GM21528 (cell line): Measurements from ENCODE around the gene DUS1L.

Experiments
- ATAC-seq: cut with Tn5 transposase; IDR thresholded peaks from one replicate; pipeline ENCODE4 v1.9.1; 2021; ENCODE audit warnings: mild to moderate bottlenecking, moderate library complexity; ENCODE audit not compliant: unreplicated experiment, low FRiP score

Gene DUS1L

DNA sequence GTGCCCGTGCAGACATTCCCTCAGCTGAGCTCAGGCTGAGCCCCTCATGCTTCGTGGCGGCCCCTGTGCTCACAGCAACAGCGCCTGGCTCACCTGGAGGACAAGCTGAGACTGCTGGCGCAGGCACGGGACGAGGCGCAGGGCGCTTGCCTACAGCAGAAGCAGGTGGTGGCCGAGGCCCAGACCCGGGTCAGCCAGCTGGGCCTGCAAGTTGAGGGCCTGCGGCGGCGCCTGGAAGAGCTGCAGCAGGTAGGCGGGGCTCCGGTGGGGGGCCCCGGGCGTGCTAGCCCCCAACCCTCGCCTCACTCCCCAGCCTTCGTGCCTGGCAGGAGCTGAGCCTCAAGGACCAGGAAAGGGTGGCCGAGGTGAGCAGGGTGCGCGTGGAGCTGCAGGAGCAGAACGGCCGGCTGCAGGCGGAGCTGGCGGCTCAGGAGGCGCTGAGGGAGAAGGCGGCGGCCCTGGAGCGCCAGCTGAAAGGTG lies 35.6 kb downstream of the DUS1L start:
- ATAC-seq: no peak

DNA sequence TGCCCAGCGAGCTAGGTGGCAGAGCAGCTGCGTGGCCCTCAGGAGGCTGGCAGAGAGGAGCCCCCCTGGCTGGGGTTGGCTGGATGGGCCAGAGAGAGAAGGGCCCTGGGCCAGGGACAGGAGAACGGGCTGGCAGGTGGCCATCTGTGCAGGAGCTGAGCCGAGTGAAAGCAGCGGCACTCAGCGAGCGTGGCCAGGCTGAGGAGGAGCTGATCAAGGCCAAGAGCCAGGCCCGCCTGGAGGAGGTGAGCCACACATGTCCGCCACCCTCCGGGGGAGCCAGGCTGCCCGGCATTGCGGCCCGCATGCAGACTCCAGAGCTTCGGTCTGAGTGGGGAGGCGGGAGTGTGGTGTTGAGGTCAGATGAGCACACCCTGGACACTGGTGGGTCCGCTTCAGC lies 36.2 kb downstream of the DUS1L start:
- ATAC-seq: no peak

GRCh38 chr17:82028966-82029365 lies 36.6 kb downstream of the DUS1L start:
- ATAC-seq: no peak

DNA sequence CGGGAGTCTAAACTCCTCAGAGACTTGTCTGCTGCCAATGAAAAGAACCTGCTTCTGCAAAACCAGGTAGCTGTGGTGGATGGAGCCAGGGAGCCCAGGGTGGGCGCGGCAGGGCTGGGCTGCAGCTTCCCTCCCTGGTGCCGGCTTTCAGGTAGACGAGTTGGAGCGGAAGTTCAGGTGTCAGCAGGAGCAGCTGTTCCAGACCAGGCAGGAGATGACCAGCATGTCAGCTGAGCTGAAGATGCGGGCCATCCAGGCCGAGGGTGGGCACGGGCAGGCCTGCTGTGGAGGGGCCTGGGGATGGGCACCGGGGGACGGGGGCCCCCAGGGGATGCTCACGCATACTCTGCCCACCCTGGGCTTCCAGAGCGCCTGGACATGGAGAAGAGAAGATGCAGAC lies 37.4 kb downstream of the DUS1L start:
- no peak for ATAC-seq

DNA sequence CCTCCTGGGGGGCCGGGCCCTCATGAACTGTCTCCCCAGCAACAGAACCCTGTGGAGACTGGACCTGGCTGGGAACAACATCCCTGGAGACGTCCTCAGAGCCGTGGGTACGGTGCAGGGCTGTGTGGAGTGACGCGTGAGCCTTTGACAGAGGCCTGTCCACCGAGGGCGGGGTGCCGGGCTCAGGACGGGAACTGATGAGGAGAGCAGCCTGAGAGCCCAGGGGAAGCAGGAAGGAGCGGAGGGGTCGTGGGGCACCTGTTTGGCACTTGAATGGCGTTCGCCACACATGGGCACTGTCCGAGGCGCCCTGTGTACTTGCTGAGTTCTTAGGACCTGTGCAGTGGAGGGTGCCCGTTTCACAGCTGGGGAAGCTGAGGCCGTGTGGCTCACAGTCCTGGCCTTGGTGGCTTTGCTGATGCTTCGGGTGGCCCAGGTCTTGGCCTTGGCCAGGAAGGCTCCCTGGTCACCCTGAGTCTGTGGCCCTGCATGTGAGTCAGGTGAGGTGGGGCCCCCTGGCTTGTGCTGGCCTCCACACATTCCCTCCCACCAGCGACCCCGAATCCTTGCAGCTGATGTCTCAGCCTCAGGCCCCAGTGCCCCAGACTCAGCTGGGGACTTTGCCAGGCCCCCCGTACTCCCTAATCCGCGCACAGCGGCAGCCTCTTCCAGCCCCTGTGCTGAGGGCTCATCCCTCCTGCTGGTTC lies 40.0 kb downstream of the DUS1L start:
- no peak for ATAC-seq

DNA sequence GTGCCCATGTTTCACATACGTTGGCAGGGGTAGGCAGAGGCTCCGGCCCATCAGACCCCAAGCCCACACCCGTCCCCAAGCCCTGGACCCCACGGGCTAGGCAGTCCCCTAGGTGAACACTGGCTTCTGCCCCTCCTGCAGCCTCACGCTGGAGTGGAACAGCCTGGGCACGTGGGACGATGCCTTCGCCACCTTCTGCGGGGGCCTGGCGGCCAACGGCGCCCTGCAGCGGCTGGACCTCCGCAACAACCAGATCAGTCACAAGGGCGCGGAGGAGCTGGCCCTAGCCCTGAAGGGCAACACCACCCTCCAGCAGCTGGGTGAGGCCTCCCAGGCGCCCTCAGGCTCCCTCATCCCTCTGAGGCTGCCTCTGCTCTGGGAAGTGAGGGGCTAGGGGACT lies 40.7 kb downstream of the DUS1L start:
- ATAC-seq: no peak

DNA sequence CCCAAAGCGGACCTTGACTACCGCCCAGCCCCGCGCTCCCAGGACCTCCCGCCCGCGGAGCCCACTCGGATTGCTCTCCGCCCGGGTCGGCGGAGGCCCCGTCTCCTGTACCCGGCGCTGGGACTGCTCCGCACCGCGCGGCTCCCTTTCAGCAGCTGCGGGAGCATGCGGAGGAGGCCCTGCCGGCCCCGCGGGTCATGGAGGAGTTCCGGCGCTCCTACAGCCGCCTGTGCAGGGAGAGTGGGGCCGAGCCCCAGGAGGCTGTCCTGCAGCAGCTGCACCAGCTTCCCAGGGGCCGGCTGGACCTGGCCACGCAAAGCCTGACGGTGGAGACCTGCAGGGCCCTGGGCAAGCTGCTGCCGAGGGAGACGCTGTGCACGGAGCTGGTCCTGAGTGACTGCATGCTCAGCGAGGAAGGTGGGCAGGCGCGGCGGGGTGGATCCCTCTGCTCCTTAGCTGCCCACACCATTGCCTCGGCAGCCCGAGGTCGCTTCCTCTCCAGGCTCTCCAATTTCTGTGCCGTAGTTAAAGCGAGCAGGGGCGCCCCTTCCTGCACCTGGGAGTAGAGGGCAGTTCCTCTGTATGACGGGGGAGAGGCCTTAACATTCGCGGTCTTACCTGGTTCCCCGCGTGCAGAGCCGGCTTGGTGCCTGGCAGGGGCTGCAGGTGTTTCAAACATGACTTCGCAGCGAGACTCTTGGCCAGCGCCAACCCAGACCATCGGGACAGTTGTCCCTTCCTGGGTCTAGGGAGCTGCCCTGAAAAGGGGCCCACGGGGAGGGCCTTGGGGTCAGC lies 42.0 kb downstream of the DUS1L start:
- peak; percentile 0 for ATAC-seq

DNA sequence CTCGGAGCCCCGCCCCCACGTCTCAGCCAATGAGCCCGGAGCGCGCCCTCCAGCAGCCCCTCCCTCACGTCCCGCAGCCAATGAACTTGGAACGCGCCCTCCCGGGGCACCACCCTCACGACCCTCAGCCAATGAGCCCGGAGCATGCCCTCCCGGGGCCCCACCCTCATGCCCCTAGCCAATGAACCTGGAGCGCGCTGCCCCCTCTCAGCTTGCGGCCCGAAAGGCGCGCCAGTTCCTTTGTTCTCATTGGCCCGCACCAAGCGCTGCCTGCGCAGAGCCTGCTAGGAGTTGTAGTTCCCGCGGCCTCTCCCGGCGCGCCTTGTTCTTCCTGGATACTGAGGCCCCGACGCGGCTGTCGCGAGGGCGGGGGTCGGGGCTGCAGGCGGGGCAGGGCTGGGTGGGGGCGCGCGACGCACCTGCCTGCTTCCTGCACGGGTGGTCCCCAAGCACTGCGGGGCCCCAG lies 42.6 kb downstream of the DUS1L start, which contains the start of gene LRRC45:
LRRC45 (plus strand) TSS at position 325 of the 466 bp plus-strand sequence. CDS start 339 bp downstream, outside the sequence.
- ATAC-seq: peak; percentile 71

GRCh38 chr17:82022310-82022980 lies 43.2 kb downstream of the DUS1L start, which contains the start of gene CENPX:
CENPX (minus strand) TSS chr17:82022878; CDS start chr17:82022861, 17 bp downstream.
- ATAC-seq: peak; percentile 1

GRCh38 chr17:82021900-82022309 lies 43.7 kb downstream of the DUS1L start:
- no peak for ATAC-seq

DNA sequence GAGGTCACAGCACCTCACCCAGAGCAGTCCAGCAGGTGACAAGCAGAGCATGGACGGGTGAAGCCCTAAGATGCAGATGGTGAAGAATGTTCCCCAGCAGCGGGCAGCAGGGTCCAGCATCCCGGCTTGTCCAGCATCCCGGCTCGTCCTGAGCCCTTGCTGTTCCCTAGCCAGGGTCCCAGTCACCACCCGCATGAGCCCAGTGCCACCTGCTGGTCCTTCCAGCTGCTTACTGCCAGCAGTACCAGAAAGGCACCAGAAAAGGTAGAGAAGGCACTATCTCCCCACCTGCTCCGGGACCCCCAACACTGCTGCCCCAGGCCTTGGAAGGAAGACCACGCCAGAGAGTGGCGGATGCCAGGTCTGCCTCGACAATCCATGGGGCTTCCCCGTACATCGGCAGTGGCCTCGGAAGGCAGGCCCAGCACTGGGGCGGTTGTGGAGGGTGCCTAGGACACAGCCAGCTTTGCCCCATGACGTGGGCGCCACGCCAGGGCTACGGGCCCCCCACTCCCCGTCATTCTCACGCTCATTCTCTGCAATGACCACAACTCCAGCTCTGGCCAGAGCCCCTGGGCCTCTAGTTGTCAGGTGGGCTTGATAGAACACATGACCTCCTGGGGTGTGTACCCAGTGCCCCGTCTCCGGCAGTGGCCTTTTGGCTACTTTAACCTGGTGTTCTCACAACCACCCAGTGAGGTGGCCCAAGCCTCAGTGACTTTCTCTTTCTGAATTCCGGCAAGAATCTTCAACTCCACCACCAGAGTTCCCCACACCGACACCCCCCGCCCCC lies 44.3 kb downstream of the DUS1L start:
- no peak for ATAC-seq

GRCh38 chr17:82020572-82021106 lies 45.0 kb downstream of the DUS1L start:
- no peak for ATAC-seq

DNA sequence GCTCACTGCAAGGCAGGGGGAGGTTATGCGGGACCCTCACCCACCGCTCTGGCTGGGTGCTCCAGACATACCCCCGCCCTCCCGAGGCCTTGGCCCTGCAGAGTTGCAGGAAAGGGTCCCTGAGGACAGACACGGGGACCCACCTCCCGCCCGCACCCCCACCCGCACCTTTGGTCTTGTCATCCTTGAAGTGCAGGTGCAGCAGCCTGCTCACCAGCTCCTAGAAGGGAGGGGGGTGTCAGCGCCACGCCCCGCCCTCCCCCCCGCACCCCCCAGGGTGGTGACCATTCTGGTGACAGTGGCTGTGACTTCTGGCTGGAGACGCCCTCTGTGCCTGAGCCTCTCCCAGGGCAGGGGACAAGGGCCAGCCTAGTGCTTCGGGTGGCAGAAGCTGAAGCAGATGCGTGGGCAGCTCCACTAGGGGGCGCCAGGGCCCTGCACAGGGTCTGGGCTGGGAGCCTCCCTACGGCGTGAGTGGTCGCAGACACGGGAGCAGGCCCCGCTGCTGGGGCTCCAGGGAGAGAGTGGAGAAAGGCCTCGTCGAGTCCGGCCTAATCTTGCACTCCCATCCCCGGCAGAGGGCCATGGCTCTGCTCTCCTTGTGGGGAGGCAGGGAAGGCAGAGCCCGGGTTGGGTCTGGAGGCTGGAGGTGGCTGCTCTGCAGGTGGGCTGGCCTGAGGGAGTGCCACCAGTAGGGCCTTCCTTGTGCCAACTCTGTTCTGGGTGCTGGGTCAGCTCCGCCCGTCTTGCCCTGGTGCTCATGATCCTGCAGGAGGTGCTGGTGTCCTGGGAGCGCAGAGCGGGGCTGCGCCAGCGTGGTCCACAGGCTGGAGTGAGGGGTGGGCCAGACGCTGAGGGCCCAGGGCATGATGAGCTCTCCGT lies 45.7 kb downstream of the DUS1L start:
- ATAC-seq: no peak

- ATAC-seq: no peak
Measured at GRCh38 chr17:82018989-82019689, 46.5 kb downstream of the DUS1L start.

GRCh38 chr17:82018152-82018988 lies 47.2 kb downstream of the DUS1L start:
- no peak for ATAC-seq

DNA sequence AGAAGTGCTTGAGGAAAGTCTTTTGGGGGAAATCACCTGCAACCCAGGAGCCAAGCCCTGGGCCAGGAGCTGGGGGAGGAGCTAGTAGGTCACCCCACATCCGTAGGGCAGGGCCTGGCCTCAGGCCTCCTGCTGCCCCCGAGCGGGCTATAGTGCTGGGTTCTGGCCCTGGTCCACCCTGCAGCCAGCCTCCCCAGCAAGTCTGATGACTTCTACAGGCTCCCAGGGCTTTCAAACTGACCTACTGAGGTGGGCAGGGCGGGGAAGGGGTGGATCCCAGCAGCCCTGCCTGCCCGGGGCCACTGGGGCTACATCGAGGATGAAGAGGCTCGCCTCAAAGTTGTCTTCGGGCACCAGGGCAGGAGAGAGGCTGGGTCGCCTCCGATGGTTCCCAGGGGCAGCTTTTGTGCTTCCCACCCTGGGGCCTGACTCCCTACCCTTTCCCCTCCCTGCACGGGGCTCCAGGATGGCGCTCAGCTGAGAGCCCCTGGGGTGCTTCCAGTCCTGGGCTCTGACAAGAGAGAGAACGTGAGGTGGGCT lies 47.9 kb downstream of the DUS1L start:
- ATAC-seq: no peak

DNA sequence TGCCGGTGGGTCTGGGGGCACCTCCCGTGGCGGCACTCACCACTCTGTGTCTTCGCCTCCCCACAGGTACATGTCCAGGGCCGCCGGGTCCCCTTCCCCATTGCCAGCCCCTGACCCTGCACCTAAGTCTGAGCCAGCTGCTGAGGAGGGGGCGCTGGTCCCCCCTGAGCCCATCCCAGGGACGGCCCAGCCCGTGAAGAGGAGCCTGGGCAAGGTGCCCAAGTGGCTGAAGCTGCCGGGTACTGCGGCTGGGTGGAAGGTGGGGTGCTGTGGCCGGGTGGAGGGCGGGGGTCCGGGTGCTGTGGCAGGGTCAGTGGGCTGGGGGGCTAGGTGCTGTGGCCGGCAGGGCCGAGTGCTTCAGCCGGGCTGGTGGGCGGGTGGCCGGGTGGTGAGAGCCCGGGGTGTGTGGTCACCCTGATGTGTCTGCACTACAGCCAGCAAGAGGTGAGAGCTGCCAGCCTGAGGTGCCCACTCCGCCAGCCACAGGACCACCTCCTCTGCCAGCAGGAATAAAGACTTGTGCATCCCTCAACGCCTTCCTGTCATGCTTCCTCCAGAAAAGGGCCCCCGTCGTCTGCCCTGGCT lies 48.6 kb downstream of the DUS1L start:
- no peak for ATAC-seq
